Activated T-cell treated with anti-CD3 and anti-CD28 coated beads, Interleukin-2, amount 50 U/mL, for 48 hours (primary cell): ENCODE measurements around the gene CUX1.
"Not testable (repeated sequence)": the region's sequence is repeated elsewhere in the genome, so short reads cannot be mapped to it uniquely, and the experiment has no call there.

Source experiments
- DNase-seq, 2 experiments: peaks; one replicate each; pipeline ENCODE4 v3.0.0-alpha.2; 2020

Gene CUX1, protein sequence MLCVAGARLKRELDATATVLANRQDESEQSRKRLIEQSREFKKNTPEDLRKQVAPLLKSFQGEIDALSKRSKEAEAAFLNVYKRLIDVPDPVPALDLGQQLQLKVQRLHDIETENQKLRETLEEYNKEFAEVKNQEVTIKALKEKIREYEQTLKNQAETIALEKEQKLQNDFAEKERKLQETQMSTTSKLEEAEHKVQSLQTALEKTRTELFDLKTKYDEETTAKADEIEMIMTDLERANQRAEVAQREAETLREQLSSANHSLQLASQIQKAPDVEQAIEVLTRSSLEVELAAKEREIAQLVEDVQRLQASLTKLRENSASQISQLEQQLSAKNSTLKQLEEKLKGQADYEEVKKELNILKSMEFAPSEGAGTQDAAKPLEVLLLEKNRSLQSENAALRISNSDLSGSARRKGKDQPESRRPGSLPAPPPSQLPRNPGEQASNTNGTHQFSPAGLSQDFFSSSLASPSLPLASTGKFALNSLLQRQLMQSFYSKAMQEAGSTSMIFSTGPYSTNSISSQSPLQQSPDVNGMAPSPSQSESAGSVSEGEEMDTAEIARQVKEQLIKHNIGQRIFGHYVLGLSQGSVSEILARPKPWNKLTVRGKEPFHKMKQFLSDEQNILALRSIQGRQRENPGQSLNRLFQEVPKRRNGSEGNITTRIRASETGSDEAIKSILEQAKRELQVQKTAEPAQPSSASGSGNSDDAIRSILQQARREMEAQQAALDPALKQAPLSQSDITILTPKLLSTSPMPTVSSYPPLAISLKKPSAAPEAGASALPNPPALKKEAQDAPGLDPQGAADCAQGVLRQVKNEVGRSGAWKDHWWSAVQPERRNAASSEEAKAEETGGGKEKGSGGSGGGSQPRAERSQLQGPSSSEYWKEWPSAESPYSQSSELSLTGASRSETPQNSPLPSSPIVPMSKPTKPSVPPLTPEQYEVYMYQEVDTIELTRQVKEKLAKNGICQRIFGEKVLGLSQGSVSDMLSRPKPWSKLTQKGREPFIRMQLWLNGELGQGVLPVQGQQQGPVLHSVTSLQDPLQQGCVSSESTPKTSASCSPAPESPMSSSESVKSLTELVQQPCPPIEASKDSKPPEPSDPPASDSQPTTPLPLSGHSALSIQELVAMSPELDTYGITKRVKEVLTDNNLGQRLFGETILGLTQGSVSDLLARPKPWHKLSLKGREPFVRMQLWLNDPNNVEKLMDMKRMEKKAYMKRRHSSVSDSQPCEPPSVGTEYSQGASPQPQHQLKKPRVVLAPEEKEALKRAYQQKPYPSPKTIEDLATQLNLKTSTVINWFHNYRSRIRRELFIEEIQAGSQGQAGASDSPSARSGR (N-terminal part only)

DNA sequence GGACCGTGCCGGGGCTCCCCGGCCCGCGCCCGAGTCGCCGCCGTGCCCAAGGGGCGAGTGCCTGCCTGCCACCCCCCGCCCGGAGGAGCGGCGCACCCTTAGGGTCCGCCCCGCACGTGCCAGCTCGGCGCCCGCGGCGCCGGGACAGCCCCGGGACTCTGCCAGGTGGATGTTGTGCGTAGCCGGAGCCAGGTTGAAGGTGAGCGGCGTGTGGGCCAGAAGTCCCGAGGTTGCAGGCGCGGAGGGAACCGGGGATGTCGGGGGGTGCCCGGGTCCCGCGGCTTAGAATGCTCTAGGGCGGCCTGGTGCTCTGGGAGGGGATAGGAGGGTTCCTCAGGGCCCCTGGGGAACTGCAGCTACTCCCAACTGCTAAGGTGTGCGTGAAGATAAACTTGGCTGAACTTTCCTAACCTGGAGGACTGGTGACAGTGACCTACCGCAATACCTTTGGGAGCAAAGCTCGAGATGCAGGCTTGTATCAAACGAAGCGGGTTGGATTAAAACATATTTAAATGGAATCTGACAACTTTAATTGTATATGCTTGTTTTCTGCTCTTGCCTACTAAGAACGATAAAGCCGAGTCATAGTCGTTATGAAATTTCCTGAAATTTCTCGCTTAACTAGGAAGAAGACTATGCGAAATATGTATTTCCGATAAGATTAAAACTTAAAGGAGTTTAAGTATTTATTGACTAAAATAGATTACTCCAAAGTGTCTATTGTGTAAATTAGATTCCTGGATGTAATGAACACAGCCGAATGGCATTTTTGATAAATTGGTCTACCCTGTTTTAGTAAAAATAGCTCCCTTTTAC, at the start of gene CUX1:
TSS of gene CUX1 (plus strand) at position 156 of the 816 bp plus-strand sequence. CDS start at position 170, 14 bp downstream.
- DNase-seq, result peak in 1 of 2 experiments; percentile 57

DNA sequence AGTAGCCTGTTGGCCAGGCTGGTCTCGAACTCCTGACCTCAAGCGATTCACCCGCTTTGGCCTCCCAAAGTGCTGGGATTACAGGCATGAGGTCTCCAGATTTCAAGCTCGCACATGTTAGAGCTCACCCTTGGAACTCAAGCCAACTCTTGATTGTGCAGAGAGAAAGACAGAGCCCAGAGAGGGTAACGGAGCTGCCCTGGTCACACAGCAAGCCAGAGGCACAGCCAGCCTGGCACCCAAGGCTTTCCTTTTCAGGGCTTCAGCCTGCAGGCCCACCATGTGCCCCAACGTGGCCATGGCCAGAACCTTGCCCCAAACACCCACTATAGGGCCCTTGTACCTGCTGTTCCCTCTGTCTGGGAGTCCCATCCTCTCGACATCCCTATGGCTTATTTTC, 49.1 kb upstream of the CUX1 start:
- DNase-seq, result no peak

DNA sequence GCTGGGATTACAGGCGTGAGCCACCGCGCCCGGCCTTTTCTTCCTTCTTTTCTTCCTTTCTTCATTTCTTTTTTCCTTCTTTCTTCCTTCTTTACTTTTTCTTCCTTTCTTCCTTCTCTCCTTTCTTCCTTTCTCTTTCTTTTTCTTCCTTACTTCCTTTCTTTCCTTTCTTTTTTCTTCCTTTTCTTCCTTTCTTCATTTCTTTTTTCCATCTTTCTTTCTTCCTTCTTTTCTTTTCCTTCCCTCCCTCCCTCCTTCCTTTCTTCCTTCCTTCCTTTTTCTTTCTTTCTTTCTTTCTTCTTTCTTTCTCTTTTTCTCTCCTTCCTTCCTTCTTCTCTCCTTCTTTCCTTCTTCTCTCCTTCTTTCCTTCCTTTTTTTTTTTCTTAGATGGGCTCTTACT, 47.0 kb upstream of the CUX1 start:
- no peak for DNase-seq

DNA sequence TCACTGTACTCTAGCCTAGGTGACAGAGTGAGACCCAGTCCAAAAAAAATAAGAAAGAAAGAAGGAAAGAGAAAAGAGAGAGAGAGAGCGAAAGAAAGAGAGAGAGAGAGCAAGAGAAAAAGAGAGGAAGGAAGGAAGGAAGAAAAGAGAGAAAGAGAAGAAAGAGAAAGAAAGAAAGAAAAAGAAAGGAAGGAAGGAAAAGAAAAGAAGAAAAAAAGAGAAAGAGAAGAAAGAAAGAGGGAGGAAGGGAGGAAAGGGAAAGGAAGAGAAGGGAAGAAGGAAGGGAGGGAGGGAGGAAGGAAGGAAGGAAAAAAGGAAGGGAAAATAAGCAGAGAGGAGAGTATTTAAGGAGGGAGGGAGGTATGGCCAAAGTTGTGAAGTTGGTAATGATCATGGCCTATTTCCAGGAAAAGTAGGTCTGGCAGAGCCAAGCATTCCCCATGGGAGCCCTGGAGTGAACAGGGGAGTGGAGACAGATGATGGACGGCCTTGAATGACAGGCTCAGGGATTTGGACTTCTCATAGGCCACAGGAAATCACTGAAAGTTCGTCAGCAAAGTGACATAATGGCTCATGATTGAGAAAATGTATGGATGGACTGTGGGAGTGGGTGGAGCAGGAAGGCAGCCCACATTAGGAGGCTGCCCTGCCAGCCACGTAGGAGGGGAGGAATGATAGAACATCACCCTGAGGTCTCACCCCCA, 44.8 kb upstream of the CUX1 start:
- DNase-seq, result no peak

DNA sequence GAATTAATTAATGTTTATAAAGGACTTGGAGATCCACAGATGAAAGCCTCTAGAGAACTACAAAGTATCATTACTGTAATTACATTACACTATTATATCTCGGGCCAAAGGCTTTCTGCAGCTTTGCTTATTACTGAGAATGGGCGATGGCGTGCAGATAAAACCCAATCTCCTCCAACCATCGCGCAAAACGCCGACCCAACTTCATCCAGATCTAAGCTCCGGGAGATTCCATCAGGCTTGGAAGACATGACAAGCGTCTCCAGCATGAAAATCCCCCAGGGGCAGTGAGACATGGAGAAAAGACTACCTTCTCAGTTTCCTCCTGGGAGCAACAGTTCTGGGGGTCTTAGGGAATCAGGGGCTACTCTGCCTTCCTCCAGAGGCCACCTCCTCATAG, 42.2 kb upstream of the CUX1 start:
- no peak for DNase-seq

DNA sequence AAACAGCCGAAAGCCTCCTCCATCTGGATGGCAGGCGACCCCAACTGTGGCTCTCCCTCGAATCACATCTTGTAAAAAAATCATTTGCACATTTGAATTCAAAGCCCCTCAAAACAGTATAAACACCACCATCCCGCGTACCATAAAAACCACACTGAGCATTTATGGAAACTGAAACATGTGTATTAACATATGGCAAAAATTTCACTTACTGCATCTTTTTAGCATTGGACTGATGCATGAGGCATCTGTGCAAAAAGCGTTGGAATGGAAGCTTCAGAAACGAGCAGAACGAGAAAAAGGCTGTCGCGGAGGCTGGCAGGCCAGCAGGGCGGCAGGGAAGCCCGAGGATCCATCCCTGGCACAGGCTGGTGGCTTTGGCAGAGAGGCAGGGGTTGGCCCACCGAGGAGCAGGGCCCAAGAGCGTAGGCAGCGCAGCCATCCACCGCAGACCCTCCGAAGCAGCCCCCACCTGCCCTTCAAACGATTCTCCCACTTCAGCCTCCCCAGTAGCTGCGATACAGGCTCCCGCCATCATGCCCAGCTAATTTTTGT, 39.3 kb upstream of the CUX1 start:
- DNase-seq, result no peak

DNA sequence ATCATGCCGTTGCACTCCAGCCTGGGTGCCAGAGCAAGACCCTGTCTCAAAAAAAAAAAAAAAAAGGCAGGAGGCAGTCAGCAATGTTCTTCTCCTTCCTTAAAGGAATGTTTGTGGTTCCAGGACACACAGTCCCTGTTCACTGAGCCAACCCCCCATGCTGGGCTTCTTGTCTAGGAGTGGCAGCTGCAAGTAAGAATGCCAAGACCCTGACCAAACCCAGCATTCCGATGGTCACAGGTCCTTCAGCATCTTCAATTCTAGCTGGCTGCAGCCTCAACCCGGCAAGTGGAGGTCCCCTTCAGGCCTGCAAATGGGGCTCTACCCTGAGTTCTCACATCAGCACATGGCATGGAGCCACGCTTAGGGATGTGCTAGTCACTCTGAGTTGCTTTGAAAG, 38.2 kb upstream of the CUX1 start:
- no peak for DNase-seq

DNA sequence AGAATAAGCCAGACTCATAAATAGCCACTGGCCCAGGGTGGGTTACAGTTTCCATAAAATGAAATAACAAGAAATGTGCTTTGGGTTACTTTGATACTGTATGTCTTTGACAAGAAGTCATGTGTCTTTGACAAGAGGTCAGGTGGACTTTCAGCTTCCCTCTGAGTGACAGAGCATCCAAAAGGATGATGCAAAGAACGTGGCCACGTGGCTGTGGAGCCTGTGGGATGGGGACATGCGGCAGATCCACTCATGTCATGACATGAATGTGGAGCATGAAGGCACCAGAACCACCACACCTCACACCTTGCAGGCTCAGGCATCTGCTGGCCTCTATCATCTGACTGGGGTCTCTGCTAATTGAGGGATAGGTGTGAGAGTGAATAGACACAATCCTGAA, 37.1 kb upstream of the CUX1 start:
- no peak for DNase-seq

DNA sequence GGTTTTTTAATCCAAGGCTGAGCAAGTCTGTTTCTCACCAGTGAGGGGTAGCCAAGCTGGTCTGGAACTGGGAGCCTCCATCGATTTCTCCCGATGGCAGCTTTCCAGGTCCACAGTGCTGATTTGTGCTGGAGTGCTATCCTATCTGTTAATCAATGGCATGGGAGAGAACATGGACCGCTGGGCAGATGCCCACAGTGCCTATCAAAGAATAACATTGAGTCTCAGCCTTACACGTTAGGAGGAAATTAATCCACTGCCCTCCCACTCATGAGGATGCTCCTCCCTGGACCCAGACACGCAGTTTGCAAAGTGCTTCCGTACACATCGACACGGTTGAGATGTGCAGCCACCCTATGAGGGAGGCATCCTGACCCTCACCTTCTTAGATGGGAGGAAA, 36.0 kb upstream of the CUX1 start:
- no peak for DNase-seq

DNA sequence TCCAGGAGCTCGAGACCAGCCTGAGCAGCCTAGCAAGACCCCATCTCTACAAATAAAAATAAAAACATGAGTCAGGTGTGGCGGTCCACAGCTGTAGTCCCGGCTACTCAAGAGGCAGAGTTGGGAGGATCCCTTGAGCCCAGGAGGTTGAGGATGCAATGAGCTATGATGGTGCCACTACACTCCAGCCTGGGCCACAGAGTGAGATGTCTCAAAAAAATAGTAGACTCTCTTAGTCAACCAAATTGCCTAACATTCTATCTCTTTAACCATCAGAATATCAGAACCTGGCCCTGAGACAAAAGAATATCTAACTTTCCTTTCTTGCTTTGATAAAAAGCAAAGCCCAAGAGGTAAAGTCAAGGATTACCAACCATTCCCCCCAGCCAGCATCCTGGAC, 35.0 kb upstream of the CUX1 start:
- no peak for DNase-seq

DNA sequence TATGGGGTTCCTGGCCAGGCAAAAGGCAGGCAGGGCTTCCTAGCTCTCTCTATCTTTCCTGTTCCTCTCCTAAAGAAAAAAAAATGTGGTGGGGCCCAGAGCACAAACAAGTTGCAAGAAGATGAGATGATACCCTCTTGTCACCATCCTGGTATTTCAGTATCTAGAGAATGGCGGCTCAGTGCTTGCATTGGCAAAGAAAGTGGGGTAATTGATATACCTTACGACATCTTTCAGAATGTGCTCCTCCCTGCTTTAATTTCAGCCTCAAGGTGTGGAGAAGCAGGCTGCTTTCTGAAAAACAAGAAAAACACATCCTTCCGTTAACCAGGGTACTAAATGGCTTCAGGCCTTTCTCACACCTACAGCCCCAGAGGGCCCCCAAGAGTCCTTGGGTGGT, 34.5 kb upstream of the CUX1 start:
- no peak for DNase-seq

DNA sequence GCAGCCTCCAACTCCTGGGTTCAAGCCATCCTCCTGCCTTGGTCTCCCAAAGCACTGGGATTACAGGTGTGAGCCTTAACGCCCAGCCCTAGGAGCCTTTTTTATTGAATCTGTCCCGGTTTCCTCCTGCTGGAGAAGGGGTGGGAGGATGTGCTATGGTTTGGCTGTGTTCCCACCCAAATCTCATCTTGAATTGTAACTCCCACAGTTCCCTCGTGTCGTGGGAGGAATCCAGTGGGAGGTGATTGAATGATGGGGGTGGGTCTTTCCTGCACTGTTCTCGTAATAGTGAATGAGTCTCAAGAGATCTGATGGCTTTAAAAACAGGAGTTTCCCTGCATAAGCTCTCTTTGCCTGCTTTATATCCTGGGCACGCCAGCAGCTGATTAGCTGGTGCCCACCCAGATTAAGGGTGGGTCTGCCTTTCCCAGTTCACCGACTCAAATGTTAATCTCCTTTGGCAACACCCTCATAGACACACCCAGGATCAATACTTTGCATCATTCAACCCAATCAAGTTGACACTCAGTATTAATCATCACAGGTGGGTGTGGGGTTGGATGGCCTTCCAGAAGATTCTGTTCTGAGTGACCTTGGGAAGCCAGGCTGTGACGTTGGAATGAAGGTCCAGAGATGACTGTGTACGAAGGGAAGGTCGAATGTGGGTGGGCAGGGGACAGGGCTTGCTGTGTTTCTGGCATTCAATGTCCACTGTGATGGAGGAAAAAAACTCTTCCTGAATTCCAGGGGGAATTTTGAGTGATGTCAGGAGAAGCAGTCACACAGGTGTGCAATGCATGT, 33.8 kb upstream of the CUX1 start:
- no peak for DNase-seq

DNA sequence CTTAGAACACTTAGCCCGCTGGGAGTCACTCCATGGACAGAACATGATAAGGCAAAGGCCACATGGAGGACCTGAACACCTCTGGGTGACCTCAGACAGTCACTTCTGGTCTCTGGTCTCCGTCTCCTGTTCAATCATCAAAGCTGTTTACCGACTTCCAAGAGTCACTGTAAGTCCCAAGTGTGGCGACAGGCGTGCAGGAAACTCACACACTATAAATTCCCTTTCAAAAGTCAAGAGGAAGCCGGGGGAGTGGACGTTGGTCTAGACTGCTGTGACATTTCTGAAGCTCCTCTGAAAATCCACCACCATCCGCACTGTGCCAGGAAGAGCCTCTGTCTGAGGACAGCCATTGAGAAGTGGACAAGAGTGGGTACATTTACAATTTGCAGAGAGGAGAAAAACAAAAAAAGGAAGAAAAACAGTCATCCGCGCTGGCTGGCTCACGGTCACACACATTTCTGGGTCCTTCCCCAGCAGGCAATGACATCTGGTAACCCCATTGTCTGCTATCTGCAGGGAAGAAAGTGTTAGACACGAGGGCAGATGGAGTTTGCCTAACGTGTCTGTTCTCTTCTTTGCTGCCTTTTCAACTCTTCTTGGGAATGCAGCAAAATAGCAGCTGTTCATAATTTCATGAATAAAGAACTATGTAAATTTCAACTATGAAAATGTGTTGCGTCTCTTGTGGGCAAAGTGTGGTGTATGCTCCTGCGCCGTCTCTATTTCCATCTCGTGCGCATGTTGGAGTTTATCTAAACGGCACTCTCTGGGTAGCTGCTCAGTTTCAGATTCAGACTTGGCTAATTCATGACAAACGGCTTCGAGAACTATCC, 32.9 kb upstream of the CUX1 start:
- no peak for DNase-seq

DNA sequence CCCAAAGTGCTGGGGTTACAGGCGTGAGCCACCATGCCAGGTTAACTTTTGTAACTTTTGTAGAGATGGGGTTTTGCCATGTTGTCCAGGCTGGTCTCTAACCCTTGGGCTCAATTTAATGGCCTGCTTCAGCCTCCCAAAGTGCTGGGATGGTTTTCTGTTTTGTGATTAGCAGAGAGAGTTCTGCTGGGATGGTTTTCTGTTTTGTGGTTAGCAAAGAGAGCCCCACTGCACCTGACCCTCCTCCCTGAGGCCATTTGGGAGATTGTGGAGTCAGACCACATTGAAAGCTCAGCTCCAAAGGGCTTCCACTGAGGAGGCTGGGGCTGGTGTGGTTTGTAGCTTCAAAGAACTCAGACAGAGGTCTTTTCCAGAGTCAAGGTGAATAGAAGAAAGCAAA, 29.6 kb upstream of the CUX1 start:
- no peak for DNase-seq

DNA sequence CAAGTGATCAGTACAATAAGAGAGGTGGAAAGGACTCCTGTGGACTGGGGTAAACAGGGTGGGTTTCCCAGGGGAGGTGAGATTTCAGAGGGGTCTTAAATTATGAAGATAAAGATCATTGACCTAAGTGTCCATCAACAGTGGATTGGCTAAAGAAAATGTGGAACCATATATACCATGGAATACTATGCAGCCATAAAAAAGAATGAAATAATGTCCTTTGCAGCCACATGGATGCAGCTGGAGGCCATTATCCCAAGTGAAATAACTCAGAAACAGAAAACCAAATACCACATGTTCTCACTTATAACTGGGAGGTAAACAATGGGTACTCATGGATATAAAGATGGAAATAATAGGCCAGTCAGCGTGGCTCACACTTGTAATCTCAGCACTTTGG, 28.9 kb upstream of the CUX1 start:
- no peak for DNase-seq

DNA sequence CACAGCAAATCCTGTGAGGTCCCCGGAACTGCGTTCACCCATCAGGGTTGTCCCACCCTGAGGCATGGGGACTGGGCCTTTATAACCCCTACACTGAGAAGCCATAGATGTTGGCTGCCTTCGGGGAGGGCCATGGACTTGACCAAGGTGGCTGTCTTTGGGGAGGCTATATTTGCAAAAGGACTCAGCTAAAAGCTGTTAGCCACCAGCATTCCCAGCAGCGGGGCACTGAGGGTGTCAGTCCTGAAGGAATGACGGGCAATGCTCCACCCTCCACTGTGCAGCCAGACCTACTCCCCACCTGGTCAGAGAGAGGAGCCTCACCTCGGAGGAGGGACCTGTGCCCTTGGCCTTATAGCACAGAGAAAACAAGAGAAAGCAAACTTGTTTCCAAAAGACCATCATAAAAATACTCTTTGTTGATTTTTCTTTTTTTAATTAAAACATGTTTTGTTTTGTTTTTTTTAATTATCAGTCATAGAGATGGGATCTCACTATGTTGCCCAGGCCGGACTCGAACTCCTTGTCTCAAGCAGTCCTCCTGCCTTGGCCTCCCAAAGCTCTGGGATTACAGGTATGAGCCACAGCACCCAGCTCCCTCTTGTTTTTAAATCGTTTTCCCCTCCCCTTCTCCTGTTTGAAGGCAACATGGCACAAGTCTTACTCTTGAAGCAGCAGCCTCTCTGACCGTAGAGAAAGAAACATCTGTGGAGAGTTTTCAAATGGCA, 26.7 kb upstream of the CUX1 start:
- no peak for DNase-seq

DNA sequence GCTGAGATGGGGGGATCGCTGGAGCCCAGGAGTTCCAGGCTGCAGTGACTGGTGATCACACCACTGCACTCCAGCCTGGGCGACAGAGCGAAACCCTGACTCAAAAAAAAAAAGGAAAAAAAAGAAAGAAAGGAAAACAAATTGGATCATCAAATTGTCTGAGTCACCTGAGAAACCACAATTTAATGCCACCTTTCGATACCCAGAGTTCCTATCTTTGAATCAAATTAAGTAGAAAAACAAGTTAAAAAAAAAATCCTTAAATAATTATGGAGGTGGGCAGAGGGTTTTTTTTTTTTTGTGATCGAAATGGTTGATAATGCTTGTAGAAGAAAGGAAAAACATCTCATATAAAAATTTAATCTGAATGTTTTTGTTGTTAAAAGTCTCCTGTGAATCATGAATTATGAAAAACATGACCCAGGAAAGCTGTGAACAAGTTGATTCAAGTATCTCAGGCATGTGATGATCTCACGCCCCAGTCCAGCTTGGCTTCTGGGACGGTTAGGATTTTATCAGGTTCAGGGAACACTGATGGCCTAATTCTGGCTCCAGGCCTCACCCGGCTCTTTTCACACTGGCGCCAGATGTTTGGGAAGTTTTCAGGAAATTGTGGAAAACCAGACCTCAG, 25.3 kb upstream of the CUX1 start:
- DNase-seq, result no peak

DNA sequence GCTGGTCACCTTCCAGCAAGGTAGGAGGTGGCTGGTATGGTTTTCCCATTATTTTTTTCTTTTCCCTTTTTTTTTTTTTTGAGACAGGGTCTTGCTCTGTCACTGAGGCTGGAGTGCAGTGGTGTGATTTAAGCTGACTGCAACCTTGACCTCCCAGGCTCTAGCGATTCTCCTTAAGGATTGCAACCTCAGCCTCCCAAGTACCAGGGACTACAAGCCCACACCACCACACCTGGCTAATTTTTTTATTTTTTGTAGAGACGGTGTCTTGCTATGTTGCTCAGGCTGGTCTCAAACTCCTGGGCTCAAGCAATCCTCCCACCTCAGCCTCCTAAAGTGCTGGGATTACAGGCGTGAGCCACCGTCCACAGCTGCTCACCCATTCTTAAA, 24.7 kb upstream of the CUX1 start:
- not testable (repeated sequence) for DNase-seq
